CD4-positive, alpha-beta T cell treated with Interleukin-15 for 4 hours (primary cell): ENCODE data around the gene SLC6A20.

ENCODE experiments used
- DNase-seq: peaks from one replicate; pipeline ENCODE4 v3.0.0-alpha.2; 2020; ENCODE audit warnings: low spot score

Gene SLC6A20

DNA sequence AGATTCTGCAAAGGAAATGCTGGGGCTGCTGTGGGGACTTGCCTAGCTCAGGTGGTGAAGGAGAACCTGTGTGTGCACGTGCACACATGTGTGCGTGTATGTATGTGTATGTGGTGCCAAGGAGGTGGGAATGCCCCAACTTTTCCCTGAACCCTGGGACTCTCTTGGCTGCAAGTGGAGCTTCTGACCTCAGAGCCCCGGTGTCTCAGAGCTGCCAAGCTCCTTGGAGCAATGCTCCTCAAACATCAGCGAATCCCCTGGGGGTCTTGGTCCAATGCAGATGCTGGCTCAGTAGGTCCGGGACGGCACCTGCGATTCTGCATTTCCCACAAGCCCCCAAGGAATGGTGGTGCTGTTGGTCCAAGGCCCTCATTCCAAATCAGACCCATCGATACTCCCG is 5.8 kb upstream of the SLC6A20 start:
- no peak for DNase-seq

DNA sequence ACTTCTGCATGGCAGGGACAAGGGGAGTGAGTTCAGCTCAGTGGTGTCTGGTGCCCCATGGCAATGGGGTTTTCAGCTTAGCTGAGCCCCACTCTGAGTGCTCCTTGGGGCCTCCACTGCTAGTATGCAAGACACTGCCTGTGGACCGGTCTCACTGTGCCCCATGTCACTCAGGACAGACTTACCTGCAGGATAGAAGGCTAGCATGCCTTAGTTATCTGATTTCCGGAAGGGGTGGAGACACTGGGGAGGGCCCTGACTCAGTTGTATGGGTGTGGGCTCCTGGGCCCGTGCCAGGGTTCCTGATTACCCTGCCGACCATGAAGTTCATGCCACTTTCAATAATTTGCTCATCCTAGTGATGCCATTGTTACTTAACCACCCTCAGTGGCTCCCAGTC is 4.3 kb upstream of the SLC6A20 start:
- DNase-seq: no peak

DNA sequence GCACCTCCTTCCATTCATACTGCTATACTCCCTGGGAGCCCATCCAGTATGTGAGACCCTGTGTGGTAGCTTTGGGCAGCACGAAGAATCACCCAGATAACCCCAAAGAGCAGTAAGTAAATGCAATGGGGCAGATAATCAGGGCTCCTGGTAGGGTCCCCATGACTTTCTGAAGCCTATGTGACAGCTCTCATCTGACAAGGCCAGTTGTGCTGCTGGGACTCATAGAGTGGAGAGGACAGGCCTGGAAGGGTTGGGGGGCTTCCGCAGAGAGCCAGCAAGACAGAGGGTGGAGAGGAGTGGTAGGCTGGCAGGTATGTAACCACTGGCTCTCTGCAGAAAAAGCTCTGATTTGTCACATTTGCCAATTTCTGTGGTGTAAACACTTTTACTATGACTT is 3.2 kb upstream of the SLC6A20 start:
- DNase-seq: no peak

DNA sequence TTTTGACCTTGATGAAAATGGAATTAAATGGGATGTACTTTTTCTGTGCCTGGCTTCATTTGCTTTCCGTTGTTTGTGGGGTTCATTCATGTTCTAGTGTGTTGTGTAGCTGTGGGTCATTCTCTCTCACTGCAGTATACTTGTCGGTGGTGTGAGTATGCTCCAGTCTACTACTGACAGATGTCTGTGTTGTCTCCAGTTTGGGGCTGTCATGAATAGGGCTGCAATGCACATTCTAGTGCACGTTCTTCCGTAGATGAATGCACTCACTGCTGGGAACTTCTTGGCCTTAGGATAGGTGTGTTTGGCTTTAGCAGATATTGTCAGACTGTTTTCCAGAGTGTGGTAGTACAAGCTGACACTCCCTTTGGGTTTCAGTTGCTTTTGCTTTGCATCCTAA is 1.7 kb upstream of the SLC6A20 start:
- no peak for DNase-seq

DNA sequence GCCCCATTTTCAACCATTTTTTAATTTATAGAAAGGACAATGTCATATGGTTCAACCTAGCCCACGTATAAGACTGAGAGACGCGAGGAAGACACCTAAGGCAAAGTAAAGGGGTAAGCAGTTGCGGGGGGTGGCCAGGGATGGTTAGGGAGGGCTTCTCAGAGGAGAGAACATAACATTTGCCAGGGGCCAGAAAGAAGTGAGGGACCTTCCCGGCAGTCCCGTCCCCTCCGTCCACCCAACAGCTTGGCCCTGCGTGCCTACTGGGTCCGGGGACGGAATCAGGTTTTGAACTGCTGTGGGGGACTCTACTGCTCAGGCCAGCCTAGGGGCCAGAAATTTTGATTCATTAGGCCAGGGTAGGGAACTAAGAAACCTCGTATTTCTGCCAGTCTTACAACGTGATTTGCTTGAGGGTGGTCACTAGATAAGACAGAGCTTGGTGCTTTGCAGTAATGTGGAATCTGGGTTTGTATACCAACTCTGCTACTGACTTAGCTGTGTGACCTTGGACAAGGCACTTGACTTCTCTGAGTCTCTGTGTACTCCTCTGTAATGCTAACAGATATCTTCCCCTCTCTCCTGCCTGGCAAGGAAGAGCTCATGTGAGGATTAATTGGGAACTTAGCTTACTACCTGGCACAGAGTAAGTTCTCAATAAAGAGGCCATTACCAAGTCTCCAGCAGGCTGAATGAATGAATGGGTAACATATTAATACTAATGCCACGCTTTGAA is 734 bp upstream of the SLC6A20 start:
- no peak for DNase-seq

DNA sequence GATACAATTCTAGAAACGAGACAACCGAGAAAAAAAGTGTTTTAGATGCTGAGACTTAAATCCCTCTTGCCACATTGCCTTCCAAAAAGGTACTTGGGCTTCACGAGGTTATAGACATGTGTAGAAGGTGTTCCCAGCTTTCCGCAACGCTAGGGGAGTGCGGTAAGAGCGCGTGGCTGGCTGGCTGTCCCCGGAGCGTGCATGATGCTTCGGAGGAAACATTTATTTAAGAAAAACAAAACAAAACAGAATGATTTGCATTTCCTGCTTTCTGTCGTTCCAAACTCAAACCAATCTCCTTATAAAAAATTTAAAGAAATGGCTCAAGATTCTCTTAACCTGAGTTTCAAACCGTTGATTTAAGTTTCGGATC is 841 bp downstream of the SLC6A20 start:
- DNase-seq: no peak

DNA sequence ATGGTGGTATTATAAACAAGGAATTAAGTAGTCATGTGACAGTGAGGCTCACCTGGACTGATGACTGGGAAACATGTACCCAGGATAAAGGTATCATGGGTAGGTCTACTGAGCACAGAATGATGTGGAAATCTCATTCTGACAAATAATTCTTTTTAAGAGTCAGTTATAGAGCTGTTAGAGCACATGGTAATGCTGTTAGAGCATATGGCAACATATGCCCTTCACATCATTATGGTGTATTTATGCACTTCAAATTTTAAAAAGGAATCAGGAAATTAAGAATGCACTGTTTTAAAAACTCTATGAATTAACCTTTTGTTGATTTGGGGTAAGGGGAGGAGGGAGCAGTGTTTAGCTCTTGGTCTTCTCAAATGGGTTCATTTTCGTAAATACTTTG is 1.7 kb downstream of the SLC6A20 start:
- DNase-seq: no peak

DNA sequence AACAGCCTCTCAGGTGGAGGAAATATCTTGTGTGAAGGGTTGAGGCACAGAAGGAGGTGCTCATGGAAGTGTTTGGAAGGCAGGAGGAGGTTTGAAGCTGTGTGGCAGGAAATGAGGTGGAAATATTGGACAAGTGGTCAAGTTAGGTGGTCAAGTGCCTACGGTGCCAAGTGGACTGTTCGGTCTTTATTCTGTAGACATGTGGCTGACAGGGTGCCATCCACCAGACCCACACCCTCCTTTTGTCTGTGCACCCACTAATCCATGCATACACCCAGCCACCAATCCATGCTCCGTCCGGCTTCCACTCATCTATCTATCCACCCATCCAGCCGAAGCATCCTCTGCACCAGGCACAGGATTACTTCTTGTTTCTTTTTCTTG is 2.2 kb downstream of the SLC6A20 start:
- DNase-seq: no peak

DNA sequence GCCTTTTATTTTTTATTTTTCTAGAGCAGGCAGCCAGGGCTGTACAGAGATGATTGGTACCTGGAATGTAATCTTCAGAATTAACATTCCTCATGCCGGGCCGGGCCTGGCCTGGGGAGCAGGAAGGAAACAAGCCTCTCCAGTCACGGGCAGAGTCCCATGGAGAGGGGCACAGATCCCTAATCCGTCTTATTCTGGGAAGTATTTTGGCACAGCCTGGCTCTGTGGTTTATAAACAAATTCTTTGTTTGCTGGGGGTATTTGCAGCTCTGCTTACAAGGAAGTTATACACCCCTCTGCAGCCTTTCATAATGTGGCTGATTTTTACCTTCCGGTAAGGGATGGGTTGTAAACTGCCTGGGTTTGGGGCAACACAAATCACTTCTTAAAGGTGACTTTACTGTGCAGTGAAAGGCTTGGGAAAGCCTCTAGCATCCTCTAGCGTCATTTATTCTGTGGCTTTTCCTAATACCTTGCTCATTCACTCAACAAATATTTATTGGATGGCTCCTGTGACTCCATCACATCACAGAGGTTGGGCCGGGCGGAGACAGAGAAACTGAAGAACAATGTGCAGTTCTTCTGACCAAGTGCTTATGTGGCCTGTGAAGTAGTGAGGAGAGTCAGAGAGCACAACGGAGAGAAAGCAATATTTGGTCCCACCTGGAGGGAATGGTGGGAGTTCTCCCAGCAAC is 2.7 kb downstream of the SLC6A20 start:
- DNase-seq: no peak

DNA sequence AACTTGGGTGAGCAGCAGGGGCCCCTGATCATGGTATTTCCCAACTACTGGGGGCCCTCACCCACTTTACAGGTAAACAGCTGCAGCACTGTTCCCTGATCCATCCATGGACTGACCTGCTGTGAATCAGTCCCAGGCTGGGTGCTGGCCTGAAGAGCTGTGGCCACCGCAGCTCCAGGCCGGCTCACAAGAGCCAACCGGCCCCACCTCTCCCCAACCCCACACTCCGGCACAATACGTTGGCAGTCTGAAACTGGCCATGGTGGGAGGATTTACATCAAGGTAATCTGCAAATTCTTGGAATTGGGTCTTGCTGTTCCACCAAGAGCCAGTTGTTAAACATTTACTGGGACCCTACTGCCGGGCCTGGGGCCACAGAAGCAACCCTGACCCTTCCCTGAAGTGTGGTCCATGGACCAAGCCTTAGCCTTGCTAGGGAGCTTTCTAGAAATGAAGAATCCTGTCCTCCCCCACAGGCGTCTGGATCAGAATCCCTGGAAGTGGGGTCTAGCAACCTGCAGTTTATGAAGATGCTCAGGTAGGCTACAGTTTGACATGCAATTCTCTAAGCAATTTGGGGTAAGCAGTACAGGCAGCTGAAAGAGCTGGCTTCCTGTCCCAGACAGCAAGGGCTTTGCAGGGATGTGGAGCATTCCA is 3.7 kb downstream of the SLC6A20 start:
- DNase-seq: no peak

DNA sequence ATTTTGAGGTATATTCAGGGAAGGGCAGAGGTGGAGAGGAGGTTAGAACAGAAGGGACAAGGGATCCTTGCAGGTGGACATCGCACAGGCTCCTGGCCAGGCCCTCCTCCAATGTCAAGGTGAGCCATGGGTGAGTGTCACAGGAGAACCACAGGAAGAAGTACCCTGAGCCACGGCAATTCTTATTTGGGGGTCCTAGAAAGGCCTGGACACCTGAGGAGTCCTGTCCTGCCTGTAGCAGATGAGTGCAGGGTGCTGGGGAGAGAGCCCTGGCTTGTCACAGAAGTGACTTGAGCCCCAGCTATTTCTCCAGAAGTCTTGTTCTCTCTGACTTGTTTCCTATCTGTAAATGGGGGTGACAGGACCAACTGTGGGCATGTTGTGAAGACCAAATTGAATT is 4.3 kb downstream of the SLC6A20 start:
- no peak for DNase-seq

DNA sequence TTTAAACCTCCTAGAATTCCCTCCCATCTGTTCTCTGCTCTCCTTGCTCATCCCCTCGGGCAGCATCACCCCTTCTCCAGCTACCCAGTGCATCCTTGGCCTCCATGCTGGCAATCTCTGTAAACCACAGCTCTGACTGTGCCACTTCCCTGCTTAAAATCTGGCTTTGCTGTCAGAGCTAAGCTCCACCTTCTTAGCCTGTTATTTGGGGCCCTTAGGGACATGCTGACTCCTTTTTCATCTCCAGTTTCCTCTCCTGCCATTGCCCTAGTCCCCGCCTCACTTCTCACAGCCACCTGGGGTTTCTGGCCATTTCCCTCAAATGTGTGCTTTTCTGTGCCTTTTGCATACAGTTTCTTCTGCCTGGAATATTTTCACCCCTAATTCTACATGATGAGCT is 5.7 kb downstream of the SLC6A20 start:
- no peak for DNase-seq

DNA sequence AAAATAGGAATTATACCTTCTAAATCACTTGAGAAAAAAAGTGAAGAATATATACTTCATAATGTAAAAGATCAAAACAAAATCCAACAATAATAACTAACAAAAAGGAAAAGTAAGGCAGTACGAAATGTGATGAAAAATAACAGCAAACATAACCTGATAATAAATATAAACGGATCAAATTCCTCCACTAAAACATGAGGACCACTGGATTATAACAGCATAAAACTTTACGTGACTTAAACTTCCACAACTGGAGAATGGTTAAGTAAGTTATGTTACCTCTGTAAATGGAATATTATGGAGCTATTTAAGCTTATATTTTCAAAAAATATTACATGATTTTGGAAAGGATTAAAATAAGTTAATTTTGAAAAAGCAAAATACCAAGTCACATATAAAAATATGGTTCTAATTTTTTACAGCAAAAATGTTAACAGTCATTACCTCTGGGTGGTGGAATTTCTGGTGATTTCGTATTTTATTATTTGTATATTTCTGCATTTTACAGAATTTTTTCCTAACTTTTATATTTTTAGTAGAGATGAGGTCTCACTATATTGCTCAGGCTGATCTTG is 7.0 kb downstream of the SLC6A20 start:
- no peak for DNase-seq

DNA sequence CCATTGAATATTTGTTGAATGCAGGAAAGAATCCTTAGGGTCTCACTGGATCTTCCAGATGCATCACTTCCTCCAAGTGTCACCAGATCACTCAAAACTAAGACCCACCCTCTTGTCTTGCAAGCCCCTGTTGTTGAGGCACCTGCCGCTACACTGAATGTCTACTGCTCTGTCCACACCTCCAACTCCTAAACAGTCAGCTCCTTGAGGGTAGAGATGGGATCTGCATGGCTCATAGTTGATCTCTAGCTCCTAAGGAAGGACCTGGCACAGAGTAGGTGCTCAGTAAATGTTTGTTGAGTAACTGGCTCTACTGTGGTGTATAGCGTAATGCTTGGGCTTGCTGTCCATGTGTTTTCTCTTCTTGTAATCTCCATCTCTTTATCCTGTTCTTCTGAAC is 8.8 kb downstream of the SLC6A20 start:
- DNase-seq: no peak

DNA sequence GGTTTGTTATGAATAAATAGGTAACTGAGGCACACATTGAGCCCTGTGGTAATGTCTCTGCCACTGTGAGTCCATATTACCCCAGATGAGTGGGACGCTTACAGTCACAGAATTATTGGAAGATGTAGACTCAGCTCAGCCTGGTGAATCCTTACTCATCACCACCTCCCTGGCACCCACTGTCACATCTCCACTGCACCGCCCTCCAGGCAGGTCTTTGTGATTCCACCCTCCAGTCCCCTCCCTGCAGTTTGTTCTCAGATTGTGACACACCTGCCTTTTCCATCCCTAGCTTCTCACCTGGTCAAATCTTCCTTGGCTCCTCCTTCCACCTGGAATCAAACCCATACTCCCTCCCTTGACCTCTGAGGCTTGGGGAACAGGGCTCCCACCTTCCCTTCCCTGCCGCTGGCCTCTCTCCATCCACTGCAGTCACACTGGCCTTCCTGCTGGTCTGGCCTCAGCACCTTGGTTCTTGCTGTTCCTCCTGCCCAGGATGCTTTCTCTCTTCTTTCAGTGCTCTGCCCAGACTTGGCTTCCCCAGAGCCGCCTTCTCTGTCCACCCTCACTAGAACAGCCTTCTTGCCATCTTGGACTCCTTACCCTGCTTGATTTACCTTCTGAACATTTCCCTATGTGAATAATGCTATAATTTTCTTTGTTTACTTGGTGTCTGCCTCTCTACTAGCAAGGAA is 9.4 kb downstream of the SLC6A20 start:
- DNase-seq: no peak

DNA sequence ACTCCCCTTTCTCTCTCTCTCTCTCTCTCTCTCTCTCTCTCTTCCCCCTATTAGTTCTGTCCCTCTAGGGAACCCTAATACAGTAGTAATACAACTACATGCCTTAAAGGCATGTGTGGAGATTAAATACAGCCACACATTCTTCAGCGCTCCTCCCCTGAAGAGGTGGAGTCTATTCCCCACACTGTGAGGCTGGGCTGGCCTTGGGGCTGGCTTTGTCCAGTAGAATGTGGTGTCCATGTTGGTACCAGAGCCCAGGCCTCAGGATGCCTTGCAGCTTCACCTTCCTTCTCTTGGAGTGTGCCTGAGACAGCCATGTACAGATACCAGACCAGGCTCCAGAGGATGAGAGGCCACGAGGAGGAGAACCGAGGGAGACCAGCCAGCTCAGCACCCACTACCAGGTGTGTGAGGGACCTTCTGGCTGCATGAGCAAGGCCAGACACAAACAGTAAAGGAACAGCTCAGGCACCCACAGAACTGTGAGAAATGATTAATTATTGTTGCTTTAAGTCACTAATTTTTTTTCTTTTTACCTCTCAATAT is 10.7 kb downstream of the SLC6A20 start:
- no peak for DNase-seq

DNA sequence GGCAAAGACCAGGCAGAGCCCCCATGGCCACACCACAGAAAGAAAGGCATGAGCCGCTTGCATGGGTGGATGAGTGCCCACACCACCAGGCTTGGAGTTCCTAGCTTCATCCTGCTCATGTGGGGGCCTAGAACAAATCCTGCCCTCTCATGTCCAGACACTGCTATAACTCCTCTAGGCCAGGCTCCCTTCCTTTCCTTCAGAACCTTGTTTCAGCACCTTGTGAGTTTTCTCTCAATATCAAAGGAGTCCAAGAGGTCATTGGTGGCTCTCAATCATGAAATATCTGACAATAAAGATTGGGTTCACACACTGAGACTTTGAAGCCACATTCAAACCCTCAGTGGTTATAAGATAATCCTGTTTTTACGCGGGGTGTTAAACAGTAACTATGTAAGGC is 12.7 kb downstream of the SLC6A20 start:
- DNase-seq: no peak

DNA sequence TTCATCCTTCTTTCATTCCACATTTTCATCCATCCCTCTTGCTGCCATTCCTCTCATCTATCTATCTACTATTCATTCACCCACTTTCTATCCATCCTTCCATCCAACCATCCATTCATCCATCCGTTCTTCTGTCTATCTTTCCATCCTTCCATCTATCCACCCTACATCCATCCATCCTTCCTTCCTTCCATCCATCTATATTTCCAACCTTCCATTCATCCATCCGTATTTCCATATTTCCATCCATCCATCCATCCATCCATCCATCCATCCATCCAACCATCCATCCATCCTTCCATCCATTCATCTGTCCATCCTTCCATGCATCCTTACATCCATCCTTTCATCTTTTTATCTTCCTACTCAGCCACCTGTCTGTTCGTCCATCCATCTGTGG is 14.0 kb downstream of the SLC6A20 start:
- DNase-seq: no peak

DNA sequence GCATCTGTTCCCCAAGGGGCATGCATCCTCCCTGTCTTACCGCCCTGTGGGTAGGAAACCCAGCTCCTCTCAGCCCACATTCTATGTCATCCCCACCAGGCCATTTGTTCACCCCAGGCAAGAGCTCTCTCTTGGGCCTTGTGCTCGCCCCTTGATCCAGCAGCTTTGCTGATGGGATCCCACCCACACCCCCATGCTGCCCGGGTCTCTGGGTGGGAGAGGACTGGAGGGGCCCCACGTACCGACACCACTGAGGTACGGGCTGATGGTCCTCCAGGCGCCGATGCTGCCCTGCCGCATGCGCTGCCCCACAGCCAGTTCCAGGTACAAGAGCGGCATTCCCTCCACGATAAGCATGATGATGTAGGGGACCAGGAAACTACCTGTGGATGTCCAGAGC is 14.5 kb downstream of the SLC6A20 start:
- DNase-seq: no peak

DNA sequence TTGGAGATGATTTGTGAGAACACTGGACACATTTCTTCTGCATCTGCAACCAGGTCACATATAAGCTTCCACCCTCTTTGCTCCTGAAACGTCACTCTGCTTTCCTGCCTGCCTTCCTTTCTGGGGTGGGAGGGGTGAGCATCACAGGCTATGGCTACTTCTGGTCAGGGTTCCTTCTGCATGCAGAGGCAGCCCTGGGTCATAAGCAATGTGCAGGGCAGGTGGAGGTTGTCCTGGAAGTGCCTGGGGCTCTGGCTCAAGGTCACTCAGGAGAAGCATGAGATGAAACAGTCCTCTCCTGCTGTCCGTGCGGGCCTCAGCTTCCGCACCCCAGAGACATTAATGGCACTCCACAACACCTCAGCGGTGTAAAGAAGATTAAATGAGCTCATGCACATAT is 15.1 kb downstream of the SLC6A20 start:
- DNase-seq: no peak

DNA sequence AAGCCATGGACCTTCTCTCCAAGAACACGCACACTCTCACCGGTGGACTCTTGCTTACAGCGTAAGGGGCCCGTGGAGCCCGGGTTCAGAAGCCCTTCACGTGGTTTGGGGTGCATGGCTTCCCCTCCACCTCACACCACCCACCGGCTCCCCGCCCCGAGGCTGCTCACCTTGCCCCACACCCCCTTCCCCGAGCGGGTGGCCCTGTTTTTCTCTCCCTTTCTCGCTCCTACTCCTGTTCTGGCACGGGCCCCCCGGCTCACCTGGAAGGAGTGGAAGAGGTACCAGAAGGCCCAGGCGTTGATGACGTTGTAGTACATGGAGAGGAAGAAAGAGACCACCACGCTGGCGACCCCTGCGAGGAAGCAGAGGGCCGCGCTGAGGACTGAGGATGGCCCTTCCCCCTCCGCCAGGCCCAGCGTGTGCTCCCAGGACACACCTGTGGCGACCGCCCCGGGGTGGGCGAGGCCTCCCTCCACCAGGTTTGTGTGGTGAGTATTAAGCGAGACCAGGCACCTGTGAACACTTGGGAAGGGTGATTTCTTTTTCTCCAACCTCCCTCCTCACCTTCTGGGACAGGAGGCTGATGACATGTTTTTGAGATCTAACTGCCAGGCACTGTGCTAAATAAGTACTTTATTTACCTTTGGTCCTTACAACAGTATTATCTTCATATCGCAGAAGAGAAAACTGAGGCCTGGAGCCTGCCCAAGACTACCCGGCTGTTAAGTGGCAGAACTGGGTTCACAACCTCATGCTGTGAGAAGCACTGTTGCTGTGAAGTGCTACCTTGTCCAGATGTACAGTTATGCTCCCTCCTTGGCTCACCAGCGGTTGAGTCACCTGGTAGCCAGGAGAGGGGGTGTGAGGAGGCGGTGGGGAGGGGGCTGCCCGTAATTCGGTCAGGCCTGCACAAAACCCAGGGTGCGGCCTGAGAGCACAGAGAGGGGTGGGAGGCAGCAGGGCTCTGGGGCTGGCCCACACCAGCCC is 16.3 kb downstream of the SLC6A20 start:
- no peak for DNase-seq
